Brain microvascular endothelial cell (primary cell): ENCODE measurements around the gene ZNF532.

Source experiments
- DNase-seq: peaks from one replicate; pipeline ENCODE4 v3.0.0-alpha.2; 2020
- H3K27ac ChIP-seq: fragments of 250-450 bp; sonication (Bioruptor Pico); 2 replicates; pipeline ENCODE4 v1.5.1; 2020; ENCODE audit warnings: mild to moderate bottlenecking, moderate library complexity
- H3K27me3 ChIP-seq: fragments of 250-450 bp; sonication (Bioruptor Pico); replicated peaks from 2 replicates; pipeline ENCODE4 v1.5.1; 2020; ENCODE audit warnings: mild to moderate bottlenecking
- H3K36me3 ChIP-seq: fragments of 250-450 bp; sonication (Bioruptor Pico); replicated peaks from 2 replicates; pipeline ENCODE4 v1.5.1; 2020; ENCODE audit warnings: mild to moderate bottlenecking
- H3K4me3 ChIP-seq: 2 replicates; pipeline ENCODE4 v1.5.1; 2011; ENCODE audit warnings: low read depth, mild to moderate bottlenecking, control low read depth, low read length, moderate library complexity
- CTCF ChIP-seq: IDR thresholded peaks from 2 replicates; pipeline ENCODE4 v1.5.1; 2011; ENCODE audit warnings: low read depth, mild to moderate bottlenecking, moderate library complexity, low read length, control low read depth, inconsistent platforms; ENCODE audit errors: missing control alignments
- in situ Hi-C: cut with HindIII; loops from 2 replicates; pipeline ENCODE4 v1.10.0; 2017; ENCODE audit warnings: low sequenced_read_pairs, low pct_ligation_motif_present

ZNF532 gene

GRCh38 chr18:58900015-58900649 is 35.5 kb downstream of the ZNF532 start:
- no peak overlapping the region for H3K27ac ChIP-seq
- H3K4me3 ChIP-seq, result no peak overlapping the region
- no peak for TF ChIP-seq CTCF
- no peak for DNase-seq
- in situ Hi-C loops, result no loop called here
- H3K36me3 ChIP-seq, result no peaks in the 10 kb centered on the region
- no peaks in the 10 kb centered on the region for H3K27me3 ChIP-seq

GRCh38 chr18:58901143-58901542 is 36.5 kb downstream of the ZNF532 start:
- no peak for DNase-seq
- H3K27ac ChIP-seq, result no peak overlapping the region
- no peaks in the 10 kb centered on the region for H3K36me3 ChIP-seq
- no peak overlapping the region for H3K4me3 ChIP-seq
- in situ Hi-C loops, result no loop called here
- H3K27me3 ChIP-seq, result no peaks in the 10 kb centered on the region
- no peak for TF ChIP-seq CTCF

- Histone ChIP-seq H3K27ac (no peak overlapping the region), H3K27me3 (no peaks in the 10 kb centered on the region), H3K36me3 (no peaks in the 10 kb centered on the region), H3K4me3 (no peak overlapping the region)
- TF ChIP-seq CTCF, result no peak
- no peak for DNase-seq
- in situ Hi-C loops, result no loop called here
Observed at GRCh38 chr18:58901783-58902182, 37.1 kb downstream of the ZNF532 start.

GRCh38 chr18:58902961-58903360 is 38.3 kb downstream of the ZNF532 start:
- Histone ChIP-seq H3K27ac (no peak overlapping the region), H3K27me3 (no peaks in the 10 kb centered on the region), H3K4me3 (no peak overlapping the region), H3K36me3 (no peaks in the 10 kb centered on the region)
- TF ChIP-seq CTCF, result no peak
- DNase-seq, result no peak
- in situ Hi-C loops, result no loop called here

- no peak overlapping the region for H3K27ac ChIP-seq
- DNase-seq, result no peak
- no peaks in the 10 kb centered on the region for H3K36me3 ChIP-seq
- no peak for TF ChIP-seq CTCF
- no peak overlapping the region for H3K4me3 ChIP-seq
- in situ Hi-C loops, result no loop called here
- no peaks in the 10 kb centered on the region for H3K27me3 ChIP-seq
Observed at GRCh38 chr18:58903533-58903932, 38.9 kb downstream of the ZNF532 start.
